ENCODE data around the gene PDLIM7.
A peak's percentile ranks its signal among the peaks of the same experiment; 100 is the strongest.

Gene PDLIM7

GRCh38 chr5:177442066-177442826 lies 55.2 kb downstream of the PDLIM7 start:
- no peak for DNase-seq

- no peak for DNase-seq
Measured at GRCh38 chr5:177440990-177441780, 56.2 kb downstream of the PDLIM7 start.

- DNase-seq, result no peak
Measured at GRCh38 chr5:177440211-177440989, 57.0 kb downstream of the PDLIM7 start.

- DNase-seq, result no peak
Measured at GRCh38 chr5:177439518-177440053, 57.8 kb downstream of the PDLIM7 start.

GRCh38 chr5:177438468-177438867 lies 58.9 kb downstream of the PDLIM7 start:
- no peak for DNase-seq

- no peak for DNase-seq
Measured at GRCh38 chr5:177437623-177438022, 59.8 kb downstream of the PDLIM7 start.

- DNase-seq, result no peak
Measured at GRCh38 chr5:177435847-177436536, 61.4 kb downstream of the PDLIM7 start.

GRCh38 chr5:177434942-177435738 lies 62.3 kb downstream of the PDLIM7 start:
- no peak for DNase-seq

- DNase-seq, result peak; percentile 43
Measured at GRCh38 chr5:177434437-177434836, 63.0 kb downstream of the PDLIM7 start.

GRCh38 chr5:177433658-177434217 lies 63.7 kb downstream of the PDLIM7 start:
- DNase-seq, result no peak

All from activated gamma-delta T cell treated with Interleukin-2 at 50 U/mL for 16 hours (primary cell).